ENCODE results near the gene ETV5. TPM values are rescaled to one million over a fixed set of nuclear protein-coding genes. Genes with fewer than 3 reads are reported as not detected.

ETV5 gene
- polyA plus RNA-seq, 3 donors = 0.07 to 1.2 (median 0.88) TPM

DNA sequence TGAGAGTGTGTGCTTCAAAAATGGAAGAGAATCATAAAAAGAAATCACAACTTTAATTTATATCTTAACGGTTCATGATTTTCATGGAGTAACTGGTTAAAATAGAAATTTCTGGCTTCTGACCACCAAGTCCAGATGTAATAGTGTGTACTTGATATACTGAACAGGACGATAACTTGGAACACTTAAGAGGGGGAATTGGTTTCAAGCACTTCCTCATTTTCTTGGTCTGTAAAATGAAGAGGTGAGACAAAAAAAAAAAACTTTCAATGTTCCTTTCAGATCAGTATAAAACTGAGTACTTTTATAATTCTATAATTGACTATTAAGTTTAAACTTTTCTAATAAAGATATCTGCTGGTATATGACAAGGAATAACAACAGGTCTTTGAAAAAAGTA is 107.0 kb downstream of the ETV5 start:
- Mint-ChIP-seq H3K27ac (no peak overlapping the region), H3K4me1 (peaks cover 1% of the 10 kb centered on the region), H3K9me3 (peaks cover 0 to 2% (median 0%) of the 10 kb centered on the region in 7 donors), H3K27me3 (ENCODE audit: low read depth in 3 of 3) (peaks cover 10 to 22% (median 15%) of the 10 kb centered on the region in 3 donors), H3K4me3 (no peak overlapping the region), H3K36me3 (no peaks in the 10 kb centered on the region)
- no peak for TF ChIP-seq CTCF (IDR thresholded peaks at IDR 0.05)
- no peak for DNase-seq
- no peaks in the 10 kb centered on the region for H3K36me3 ChIP-seq (replicated peaks in 1 of 2; ENCODE audit: control insufficient read depth in 1 of 2, insufficient read depth in 2 of 2, low read length in 2 of 2)
- peaks cover 0 to 9% of the 10 kb centered on the region in 2 donors for H3K27me3 ChIP-seq (ENCODE audit: control insufficient read depth in 2 of 2, insufficient read depth in 2 of 2, low read length in 2 of 2)
- no peak overlapping the region for H3K27ac ChIP-seq (ENCODE audit: low read depth in 1 of 2, low read length in 2 of 2)
- H3K9me3 ChIP-seq (replicated peaks in 1 of 2; ENCODE audit: control insufficient read depth in 1 of 2, insufficient read depth in 1 of 2, low read length in 2 of 2) = no peaks in the 10 kb centered on the region
- intact Hi-C loops (cut with micrococcal nuclease) = no loop called here
- H3K4me3 ChIP-seq (replicated peaks in 1 of 3; ENCODE audit: low read depth in 2 of 3, low read length in 3 of 3) = no peak overlapping the region
- WGBS (ENCODE audit: insufficient coverage) = no CpG with 5 or more reads among the region's 2 CpGs
- H3K4me1 ChIP-seq (ENCODE audit: control insufficient read depth in 1 of 2, insufficient read depth in 2 of 2, low read length in 2 of 2) = no peaks in the 10 kb centered on the region
- H4K20me1 ChIP-seq (ENCODE audit: insufficient read depth, low read length) = no peaks in the 10 kb centered on the region
- H3K4me2 ChIP-seq (replicated peaks; ENCODE audit: extremely low read depth, low read length, poor library complexity, severe bottlenecking) = no peak overlapping the region
- H3K79me2 ChIP-seq (ENCODE audit: insufficient read depth, low read length) = no peaks in the 10 kb centered on the region
- H3K9ac ChIP-seq (ENCODE audit: insufficient read depth, low read length, poor library complexity, severe bottlenecking) = no peak overlapping the region
- H2AFZ ChIP-seq (ENCODE audit: insufficient read depth, low read depth, low read length, poor library complexity, severe bottlenecking) = no peak overlapping the region

GRCh38 chr3:185999221-185999620 is 109.7 kb downstream of the ETV5 start:
- no peak for DNase-seq
- WGBS (ENCODE audit: insufficient coverage) = 97% methylated on average over 12 of the region's 14 CpGs
- no peak overlapping the region for H3K9ac ChIP-seq (ENCODE audit: insufficient read depth, low read length, poor library complexity, severe bottlenecking)
- Mint-ChIP-seq H3K27me3 (ENCODE audit: low read depth in 3 of 3) (peaks cover 8 to 22% (median 15%) of the 10 kb centered on the region in 3 donors), H3K36me3 (no peaks in the 10 kb centered on the region), H3K4me3 (peak overlapping the region in 1 of 2 donors; percentile 36), H3K9me3 (peaks cover 0 to 2% (median 0%) of the 10 kb centered on the region in 7 donors), H3K4me1 (peaks cover 1% of the 10 kb centered on the region), H3K27ac (no peak overlapping the region)
- no peaks in the 10 kb centered on the region for H4K20me1 ChIP-seq (ENCODE audit: insufficient read depth, low read length)
- no peak for TF ChIP-seq CTCF (IDR thresholded peaks at IDR 0.05)
- no peak overlapping the region for H3K27ac ChIP-seq (ENCODE audit: low read depth in 1 of 2, low read length in 2 of 2)
- intact Hi-C loops (cut with micrococcal nuclease) = no loop called here
- H3K27me3 ChIP-seq (ENCODE audit: control insufficient read depth in 2 of 2, insufficient read depth in 2 of 2, low read length in 2 of 2) = peaks cover 0 to 9% of the 10 kb centered on the region in 2 donors
- no peak overlapping the region for H3K4me2 ChIP-seq (replicated peaks; ENCODE audit: extremely low read depth, low read length, poor library complexity, severe bottlenecking)
- H3K9me3 ChIP-seq (replicated peaks in 1 of 2; ENCODE audit: control insufficient read depth in 1 of 2, insufficient read depth in 1 of 2, low read length in 2 of 2) = no peaks in the 10 kb centered on the region
- H2AFZ ChIP-seq (ENCODE audit: insufficient read depth, low read depth, low read length, poor library complexity, severe bottlenecking) = no peak overlapping the region
- no peaks in the 10 kb centered on the region for H3K4me1 ChIP-seq (ENCODE audit: control insufficient read depth in 1 of 2, insufficient read depth in 2 of 2, low read length in 2 of 2)
- H3K36me3 ChIP-seq (replicated peaks in 1 of 2; ENCODE audit: control insufficient read depth in 1 of 2, insufficient read depth in 2 of 2, low read length in 2 of 2) = no peaks in the 10 kb centered on the region
- H3K4me3 ChIP-seq (replicated peaks in 1 of 3; ENCODE audit: low read depth in 2 of 3, low read length in 3 of 3) = no peak overlapping the region
- no peaks in the 10 kb centered on the region for H3K79me2 ChIP-seq (ENCODE audit: insufficient read depth, low read length)

Data from CD14-positive monocyte (primary cell).